ENCODE measurements around the gene STK4. TPM values are rescaled to one million over a fixed set of nuclear protein-coding genes. Genes with fewer than 3 reads are reported as not detected.

The STK4 gene
- total and polyA plus RNA-seq, 5 donors, result 4.6 to 14.4 (median 13.8) TPM

GRCh38 chr20:44963325-44964215, 2.7 kb upstream of the STK4 start:
- Histone ChIP-seq H3K4me3 (ENCODE audit: low read length) (no peak overlapping the region), H3K9me3 (ENCODE audit: control insufficient read depth, low read length) (no peaks in the 10 kb centered on the region), H3K4me1 (ENCODE audit: control insufficient read depth, insufficient read depth, low read length) (peaks cover 4% of the 10 kb centered on the region), H3K27ac (ENCODE audit: low read length) (no peak overlapping the region), H3K27me3 (ENCODE audit: control insufficient read depth, insufficient read depth) (no peaks in the 10 kb centered on the region)
- ATAC-seq (no peak), DNase-seq (no peak)
- intact Hi-C loops (cut with DNase I), result no loop called here
- 81% methylated on average over 4 of the region's 4 CpGs for WGBS

- Histone ChIP-seq H3K9me3 (ENCODE audit: control insufficient read depth, low read length) (no peaks in the 10 kb centered on the region), H3K4me1 (ENCODE audit: control insufficient read depth, insufficient read depth, low read length) (peaks cover 2% of the 10 kb centered on the region), H3K27me3 (ENCODE audit: control insufficient read depth, insufficient read depth) (no peaks in the 10 kb centered on the region), H3K4me3 (ENCODE audit: low read length) (peak overlapping the region; percentile 74), H3K27ac (ENCODE audit: low read length) (peak overlapping the region; percentile 91)
- ATAC-seq (no peak), DNase-seq (no peak)
- WGBS, result 49% methylated on average over 5 of the region's 5 CpGs
- intact Hi-C loops (cut with DNase I), result no loop called here
Observed at GRCh38 chr20:44965651-44966029, 672 bp upstream of the STK4 start.

GRCh38 chr20:44967207-44967807, 995 bp downstream of the STK4 start:
- H3K27me3 ChIP-seq (ENCODE audit: control insufficient read depth, insufficient read depth), result no peaks in the 10 kb centered on the region
- ATAC-seq (peak; percentile 8 to 10), DNase-seq (no peak)
- 42% methylated on average over 5 of the region's 5 CpGs for WGBS
- H3K4me3 ChIP-seq (ENCODE audit: low read length), result peak overlapping the region; percentile 74
- H3K9me3 ChIP-seq (ENCODE audit: control insufficient read depth, low read length), result no peaks in the 10 kb centered on the region
- H3K27ac ChIP-seq (ENCODE audit: low read length), result no peak overlapping the region
- intact Hi-C loops (cut with DNase I), result no loop called here
- H3K4me1 ChIP-seq (ENCODE audit: control insufficient read depth, insufficient read depth, low read length), result peaks cover 2% of the 10 kb centered on the region

GRCh38 chr20:44969300-44969894, 3.1 kb downstream of the STK4 start:
- 47% methylated on average over 3 of the region's 3 CpGs for WGBS
- no peak overlapping the region for H3K4me3 ChIP-seq (ENCODE audit: low read length)
- H3K9me3 ChIP-seq (ENCODE audit: control insufficient read depth, low read length), result no peaks in the 10 kb centered on the region
- intact Hi-C loops (cut with DNase I), result no loop called here
- H3K4me1 ChIP-seq (ENCODE audit: control insufficient read depth, insufficient read depth, low read length), result peaks cover 2% of the 10 kb centered on the region
- no peaks in the 10 kb centered on the region for H3K27me3 ChIP-seq (ENCODE audit: control insufficient read depth, insufficient read depth)
- DNase-seq, result no peak
- ATAC-seq, result no peak
- no peak overlapping the region for H3K27ac ChIP-seq (ENCODE audit: low read length)

GRCh38 chr20:44970243-44970757, 4.0 kb downstream of the STK4 start:
- 66% methylated on average over 1 of the region's 1 CpG for WGBS

GRCh38 chr20:44973053-44973452, 6.7 kb downstream of the STK4 start:
- Histone ChIP-seq H3K4me3 (ENCODE audit: low read length) (no peak overlapping the region), H3K4me1 (ENCODE audit: control insufficient read depth, insufficient read depth, low read length) (no peaks in the 10 kb centered on the region), H3K27ac (ENCODE audit: low read length) (no peak overlapping the region), H3K9me3 (ENCODE audit: control insufficient read depth, low read length) (no peaks in the 10 kb centered on the region), H3K27me3 (ENCODE audit: control insufficient read depth, insufficient read depth) (no peaks in the 10 kb centered on the region)
- DNase-seq (no peak), ATAC-seq (no peak)
- 90% methylated on average over 2 of the region's 2 CpGs for WGBS
- intact Hi-C loops (cut with DNase I), result no loop called here

More at GRCh38 chr20:44970243-44970757, 4.0 kb downstream of the STK4 start:
- DNase-seq, result no peak
- Histone ChIP-seq H3K27me3 (ENCODE audit: control insufficient read depth, insufficient read depth) (no peaks in the 10 kb centered on the region), H3K27ac (ENCODE audit: low read length) (no peak overlapping the region), H3K4me3 (ENCODE audit: low read length) (no peak overlapping the region), H3K4me1 (ENCODE audit: control insufficient read depth, insufficient read depth, low read length) (peaks cover 2% of the 10 kb centered on the region), H3K9me3 (ENCODE audit: control insufficient read depth, low read length) (no peaks in the 10 kb centered on the region)
- intact Hi-C loops (cut with DNase I), result no loop called here
- ATAC-seq, result no peak

- DNase-seq (no peak), ATAC-seq (no peak)
- no peaks in the 10 kb centered on the region for H3K27me3 ChIP-seq (ENCODE audit: control insufficient read depth, insufficient read depth)
- no peak overlapping the region for H3K27ac ChIP-seq (ENCODE audit: low read length)
- WGBS, result 95% methylated on average over 4 of the region's 4 CpGs
- H3K4me3 ChIP-seq (ENCODE audit: low read length), result no peak overlapping the region
- intact Hi-C loops (cut with DNase I), result no loop called here
- H3K9me3 ChIP-seq (ENCODE audit: control insufficient read depth, low read length), result no peaks in the 10 kb centered on the region
- no peaks in the 10 kb centered on the region for H3K4me1 ChIP-seq (ENCODE audit: control insufficient read depth, insufficient read depth, low read length)
Observed at GRCh38 chr20:44976698-44977097, 10.4 kb downstream of the STK4 start.

- ATAC-seq (peak; percentile 53 to 64), DNase-seq (no peak)
- Histone ChIP-seq H3K4me3 (ENCODE audit: low read length) (no peak overlapping the region), H3K27ac (ENCODE audit: low read length) (peak overlapping the region; percentile 37), H3K4me1 (ENCODE audit: control insufficient read depth, insufficient read depth, low read length) (no peaks in the 10 kb centered on the region), H3K9me3 (ENCODE audit: control insufficient read depth, low read length) (no peaks in the 10 kb centered on the region), H3K27me3 (ENCODE audit: control insufficient read depth, insufficient read depth) (no peaks in the 10 kb centered on the region)
- 42% methylated on average over 2 of the region's 2 CpGs for WGBS
- intact Hi-C loops (cut with DNase I), result no loop called here
Observed at GRCh38 chr20:44979090-44979621, 12.8 kb downstream of the STK4 start.

- ATAC-seq (no peak), DNase-seq (no peak)
- Histone ChIP-seq H3K4me3 (ENCODE audit: low read length) (no peak overlapping the region), H3K27me3 (ENCODE audit: control insufficient read depth, insufficient read depth) (no peaks in the 10 kb centered on the region), H3K27ac (ENCODE audit: low read length) (no peak overlapping the region), H3K4me1 (ENCODE audit: control insufficient read depth, insufficient read depth, low read length) (no peaks in the 10 kb centered on the region), H3K9me3 (ENCODE audit: control insufficient read depth, low read length) (no peaks in the 10 kb centered on the region)
- WGBS, result 93% methylated on average over 8 of the region's 8 CpGs
- intact Hi-C loops (cut with DNase I), result no loop called here
Observed at GRCh38 chr20:44981736-44982406, 15.6 kb downstream of the STK4 start.

- WGBS, result 96% methylated on average over 7 of the region's 7 CpGs
Observed at GRCh38 chr20:44983093-44983674, 16.9 kb downstream of the STK4 start.

More at GRCh38 chr20:44983093-44983674, 16.9 kb downstream of the STK4 start:
- H3K9me3 ChIP-seq (ENCODE audit: control insufficient read depth, low read length), result no peaks in the 10 kb centered on the region
- intact Hi-C loops (cut with DNase I), result no loop called here
- ATAC-seq (no peak), DNase-seq (no peak)
- no peak overlapping the region for H3K27ac ChIP-seq (ENCODE audit: low read length)
- H3K4me1 ChIP-seq (ENCODE audit: control insufficient read depth, insufficient read depth, low read length), result no peaks in the 10 kb centered on the region
- no peak overlapping the region for H3K4me3 ChIP-seq (ENCODE audit: low read length)
- no peaks in the 10 kb centered on the region for H3K27me3 ChIP-seq (ENCODE audit: control insufficient read depth, insufficient read depth)
